Measurements from ENCODE around the gene UACA.

DNA sequence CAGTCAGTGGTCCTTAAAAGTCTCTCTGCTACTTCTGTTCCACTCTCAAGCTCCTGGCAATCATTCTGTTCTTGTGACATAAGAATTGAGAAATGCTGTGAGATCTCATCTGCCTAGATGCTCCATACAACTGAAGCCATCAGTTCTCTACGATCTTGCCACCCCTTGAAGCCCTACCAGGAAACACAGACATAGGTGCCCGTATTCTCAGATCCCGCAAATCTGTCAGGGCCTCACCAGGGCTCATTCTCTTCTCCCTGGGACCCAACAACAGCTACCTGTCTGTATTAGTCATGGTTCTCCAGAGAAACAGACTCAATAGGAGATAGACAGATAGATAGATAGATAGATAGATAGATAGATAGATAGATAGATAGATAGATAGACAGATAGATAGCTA, 149.1 kb downstream of the UACA start:
- TF ChIP-seq POLR2A (IDR thresholded peaks at IDR 0.05; ENCODE audit: control extremely low read depth in 1 of 2, low read depth in 2 of 2, low read length in 2 of 2) (no peak), EZH2 (IDR thresholded peaks at IDR 0.05; ENCODE audit: low read depth, low read length, severe bottlenecking) (no peak), BACH1 (IDR thresholded peaks at IDR 0.05; ENCODE audit: low read length) (no peak)
